PC-3 (cell line): ENCODE measurements around the gene SLC4A4. TPM values are rescaled to one million over a fixed set of nuclear protein-coding genes. Genes with fewer than 3 reads are reported as not detected.

ENCODE experiments used
- ATAC-seq: fragments of 200-7000 bp; cut with Tn5 transposase; 2 replicates; pipeline ENCODE4 v1.9.1; 2020; ENCODE audit warnings: mild to moderate bottlenecking, moderate library complexity
- BruUV-seq: library from RNA; stranded (reverse); fragments of 400-500 nt; replicated peaks from 2 replicates; lab custom pipeline; 2021; lab: Mats Ljungman, UMichigan
- CTCF ChIA-PET: fragments of 300-600 bp; sonication (Branson Sonifier 250); formaldehyde crosslinking; loops from one replicate; lab custom pipeline; 2022; ENCODE audit warnings: antibody characterized with exemption; lab: Charles Lee
- POLR2A ChIA-PET: fragments of 300-600 bp; sonication (Branson Sonifier 250); formaldehyde crosslinking; loops from one replicate; lab custom pipeline; 2022; ENCODE audit warnings: antibody characterized with exemption; ENCODE audit not compliant: unreplicated experiment; lab: Charles Lee
- DNase-seq: peaks from one replicate; pipeline ENCODE4 v3.0.0-alpha.2; 2015
- H2AFZ ChIP-seq: fragments of 300-600 bp; sonication (generic); 2 replicates; pipeline ENCODE4 v1.6.0; 2016; ENCODE audit warnings: antibody characterized with exemption, low read length
- H3F3A ChIP-seq: fragments of 300-600 bp; sonication (generic); one replicate; pipeline ENCODE4 v1.6.0; 2017; ENCODE audit warnings: antibody characterized with exemption, low read length, control low read depth, mild to moderate bottlenecking; ENCODE audit not compliant: unreplicated experiment
- H3K27ac ChIP-seq: fragments of 300-600 bp; sonication (generic); 2 replicates; pipeline ENCODE4 v1.5.1; 2016; ENCODE audit warnings: mild to moderate bottlenecking, low read length
- H3K27me3 ChIP-seq: fragments of 300-600 bp; sonication (generic); 2 replicates; pipeline ENCODE4 v1.6.1; 2016; ENCODE audit warnings: low read length, mixed read lengths
- H3K36me3 ChIP-seq: fragments of 300-600 bp; sonication (generic); 2 replicates; pipeline ENCODE4 v1.6.1; 2016; ENCODE audit warnings: low read depth, mixed run types, low read length, mixed read lengths
- H3K4me1 ChIP-seq: fragments of 300-600 bp; sonication (generic); 2 replicates; pipeline ENCODE4 v1.5.1; 2016; ENCODE audit warnings: low read length; ENCODE audit not compliant: insufficient read depth
- H3K4me2 ChIP-seq: fragments of 300-600 bp; sonication (generic); 2 replicates; pipeline ENCODE4 v1.6.0; 2016; ENCODE audit warnings: low read length
- H3K4me3 ChIP-seq: fragments of 300-600 bp; sonication (generic); 2 replicates; pipeline ENCODE4 v1.5.1; 2016; ENCODE audit warnings: mild to moderate bottlenecking, low read length, mixed read lengths
- H3K79me2 ChIP-seq: fragments of 300-600 bp; sonication (generic); 2 replicates; pipeline ENCODE4 v1.6.1; 2017; ENCODE audit warnings: low read length, mixed read lengths
- H3K9ac ChIP-seq: fragments of 300-600 bp; sonication (generic); 2 replicates; pipeline ENCODE4 v1.6.0; 2016; ENCODE audit warnings: mild to moderate bottlenecking, low read length
- H3K9me2 ChIP-seq: fragments of 300-600 bp; sonication (generic); replicated peaks from 2 replicates; pipeline ENCODE4 v1.6.1; 2016; ENCODE audit warnings: mixed run types, low read length, mixed read lengths
- H3K9me3 ChIP-seq: fragments of 300-600 bp; sonication (generic); 2 replicates; pipeline ENCODE4 v1.6.1; 2016; ENCODE audit warnings: low read length, mixed read lengths
- H4K20me1 ChIP-seq: fragments of 300-600 bp; sonication (generic); 2 replicates; pipeline ENCODE4 v1.6.1; 2016; ENCODE audit warnings: low read length, mixed read lengths
- CTCF ChIP-seq: fragments of 300-600 bp; sonication (generic); conservative IDR thresholded peaks from 2 replicates; pipeline ENCODE4 v1.5.1; 2017; ENCODE audit warnings: antibody characterized with exemption, low read depth, mild to moderate bottlenecking, low read length
- EZH2 ChIP-seq: fragments of 300-600 bp; sonication (generic); IDR thresholded peaks from one replicate; pipeline ENCODE4 v1.6.1; 2017; ENCODE audit warnings: antibody characterized with exemption, mild to moderate bottlenecking, low read length; ENCODE audit not compliant: unreplicated experiment
- EZH2phosphoT487 ChIP-seq: fragments of 300-600 bp; sonication (generic); IDR thresholded peaks from 2 replicates; pipeline ENCODE4 v1.6.1; 2018; ENCODE audit warnings: mild to moderate bottlenecking, antibody characterized with exemption, low read length, borderline replicate concordance
- intact Hi-C: fragments of 100-400 bp; cut with micrococcal nuclease; formaldehyde crosslinking; loops from 2 replicates; pipeline ENCODE4 v1.9.0; 2023
- total RNA-seq: library from RNA; depleted of rRNA; stranded (reverse); fragments of >200 nt; gene quantifications from 2 replicates; pipeline ENCODE4 v1.2.3, GENCODE V29; 2014

The SLC4A4 gene
- total RNA-seq, 1 experiment from 2014 or later: 0.47 TPM

- no TSS peak for BruUV-seq
- Histone ChIP-seq H3K4me1 (peaks cover 11% of the 10 kb centered on the region; the same call in 1 of the 2 replicates), H3K27me3 (no peaks in the 10 kb centered on the region), H3K36me3 (no peaks in the 10 kb centered on the region), H3K4me2 (no peak overlapping the region), H3K27ac (no peak overlapping the region), H3K9me2 (no peaks in the 10 kb centered on the region), H4K20me1 (no peaks in the 10 kb centered on the region), H3K9ac (no peak overlapping the region), H3K79me2 (no peaks in the 10 kb centered on the region), H2AFZ (no peak overlapping the region), H3K9me3 (no peaks in the 10 kb centered on the region), H3F3A (no peaks in the 10 kb centered on the region), H3K4me3 (no peak overlapping the region)
- ATAC-seq (no peak), DNase-seq (no peak)
- ChIA-PET POLR2A (no interaction called here), CTCF (no interaction called here)
- TF ChIP-seq CTCF (no peak), EZH2 (no peak), EZH2phosphoT487 (no peak)
- intact Hi-C loops: no loop called here
These were observed 179.6 kb downstream of the SLC4A4 start for GRCh38 chr4:71518283-71518989.

- Histone ChIP-seq H3K36me3 (no peaks in the 10 kb centered on the region), H3K9me3 (no peaks in the 10 kb centered on the region), H4K20me1 (no peaks in the 10 kb centered on the region), H2AFZ (no peak overlapping the region), H3K9ac (no peak overlapping the region), H3K27me3 (no peaks in the 10 kb centered on the region), H3K9me2 (no peaks in the 10 kb centered on the region), H3K27ac (no peak overlapping the region), H3F3A (no peaks in the 10 kb centered on the region), H3K79me2 (no peaks in the 10 kb centered on the region), H3K4me2 (no peak overlapping the region), H3K4me1 (peaks cover 11% of the 10 kb centered on the region; the same call in 1 of the 2 replicates), H3K4me3 (no peak overlapping the region)
- BruUV-seq: no TSS peak
- intact Hi-C loops: loop anchor here (2.0 to 10.0 kb wide), 3 partner anchors 22 to 246 kb away; no protein-coding TSS in a partner anchor
- DNase-seq (peak; percentile 31), ATAC-seq (peak; percentile 70)
- CTCF ChIA-PET: interaction anchor here (0.6 kb wide), 1 partner anchor 153 kb away, joined by 3 read pairs; no protein-coding TSS in a partner anchor
- TF ChIP-seq EZH2 (no peak), EZH2phosphoT487 (no peak), CTCF (no peak)
- POLR2A ChIA-PET: no interaction called here
These were observed 181.5 kb downstream of the SLC4A4 start for GRCh38 chr4:71520308-71520707.

- H3K27ac ChIP-seq: no peak overlapping the region
- intact Hi-C loops: loop anchor here (2.0 to 10.0 kb wide), 3 partner anchors 22 to 246 kb away; no protein-coding TSS in a partner anchor
- H2AFZ ChIP-seq: no peak overlapping the region
- ChIA-PET POLR2A (no interaction called here), CTCF (interaction anchor here (0.7 kb wide), 1 partner anchor 390 kb away, joined by 3 read pairs; no protein-coding TSS in a partner anchor)
- peak; percentile 59 for DNase-seq
- no peaks in the 10 kb centered on the region for H3K27me3 ChIP-seq
- peaks cover 11% of the 10 kb centered on the region; the same call in 1 of the 2 replicates for H3K4me1 ChIP-seq
- H3K4me2 ChIP-seq: no peak overlapping the region
- no peaks in the 10 kb centered on the region for H3K9me2 ChIP-seq
- TF ChIP-seq EZH2phosphoT487: no peak
- TF ChIP-seq CTCF: no peak
- TF ChIP-seq EZH2: no peak
- no peaks in the 10 kb centered on the region for H3F3A ChIP-seq
- no TSS peak for BruUV-seq
- no peaks in the 10 kb centered on the region for H3K36me3 ChIP-seq
- H3K79me2 ChIP-seq: no peaks in the 10 kb centered on the region
- peak; percentile 84 for ATAC-seq
- no peak overlapping the region for H3K4me3 ChIP-seq
- H3K9ac ChIP-seq: no peak overlapping the region
- no peaks in the 10 kb centered on the region for H4K20me1 ChIP-seq
- no peaks in the 10 kb centered on the region for H3K9me3 ChIP-seq
These were observed 182.0 kb downstream of the SLC4A4 start for GRCh38 chr4:71520850-71521249.
